ENCODE results near the gene FAM72D.
"Not testable (repeated sequence)": the region's sequence is repeated elsewhere in the genome, so short reads cannot be mapped to it uniquely, and the experiment has no call there.

DNA sequence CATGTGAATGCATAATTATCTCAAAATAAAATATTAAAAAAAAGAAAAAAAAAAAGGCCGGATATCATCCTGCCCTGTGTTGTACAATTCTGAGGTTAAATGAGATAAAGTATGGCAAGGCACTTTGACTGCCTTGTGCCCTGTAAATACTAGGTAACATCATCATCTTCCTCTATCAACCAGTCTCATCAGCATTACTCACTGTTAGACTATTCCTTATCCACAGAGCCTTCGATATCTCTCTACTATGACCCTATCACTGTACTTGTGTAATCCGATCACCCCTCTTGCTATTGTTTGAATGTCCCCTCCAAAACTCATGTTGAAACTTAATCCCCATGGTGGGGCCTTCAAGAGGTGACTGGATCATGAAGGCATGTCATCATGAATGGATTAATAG, 18.9 kb upstream of the FAM72D start:
- TF ChIP-seq, protein P1, sequence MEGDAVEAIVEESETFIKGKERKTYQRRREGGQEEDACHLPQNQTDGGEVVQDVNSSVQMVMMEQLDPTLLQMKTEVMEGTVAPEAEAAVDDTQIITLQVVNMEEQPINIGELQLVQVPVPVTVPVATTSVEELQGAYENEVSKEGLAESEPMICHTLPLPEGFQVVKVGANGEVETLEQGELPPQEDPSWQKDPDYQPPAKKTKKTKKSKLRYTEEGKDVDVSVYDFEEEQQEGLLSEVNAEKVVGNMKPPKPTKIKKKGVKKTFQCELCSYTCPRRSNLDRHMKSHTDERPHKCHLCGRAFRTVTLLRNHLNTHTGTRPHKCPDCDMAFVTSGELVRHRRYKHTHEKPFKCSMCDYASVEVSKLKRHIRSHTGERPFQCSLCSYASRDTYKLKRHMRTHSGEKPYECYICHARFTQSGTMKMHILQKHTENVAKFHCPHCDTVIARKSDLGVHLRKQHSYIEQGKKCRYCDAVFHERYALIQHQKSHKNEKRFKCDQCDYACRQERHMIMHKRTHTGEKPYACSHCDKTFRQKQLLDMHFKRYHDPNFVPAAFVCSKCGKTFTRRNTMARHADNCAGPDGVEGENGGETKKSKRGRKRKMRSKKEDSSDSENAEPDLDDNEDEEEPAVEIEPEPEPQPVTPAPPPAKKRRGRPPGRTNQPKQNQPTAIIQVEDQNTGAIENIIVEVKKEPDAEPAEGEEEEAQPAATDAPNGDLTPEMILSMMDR (IDR thresholded peaks at IDR 0.05; ENCODE audit: insufficient read depth, low read depth, low read length) = not testable (repeated sequence)
- not testable (repeated sequence) for TF ChIP-seq EZH2 (IDR thresholded peaks at IDR 0.05; ENCODE audit: insufficient read depth, low read length)

All from astrocyte (in vitro differentiated cells and primary cell).